ENCODE data around the gene COMMD2. TPM values are rescaled to one million over a fixed set of nuclear protein-coding genes. Genes with fewer than 3 reads are reported as not detected.

The COMMD2 gene
- total and polyA plus RNA-seq, 10 of the 15 experiments (the other 5 are each of a cell fraction or from before 2014, with no cell fraction given) = 23.0 to 97.0 (median 50.9) TPM

DNA sequence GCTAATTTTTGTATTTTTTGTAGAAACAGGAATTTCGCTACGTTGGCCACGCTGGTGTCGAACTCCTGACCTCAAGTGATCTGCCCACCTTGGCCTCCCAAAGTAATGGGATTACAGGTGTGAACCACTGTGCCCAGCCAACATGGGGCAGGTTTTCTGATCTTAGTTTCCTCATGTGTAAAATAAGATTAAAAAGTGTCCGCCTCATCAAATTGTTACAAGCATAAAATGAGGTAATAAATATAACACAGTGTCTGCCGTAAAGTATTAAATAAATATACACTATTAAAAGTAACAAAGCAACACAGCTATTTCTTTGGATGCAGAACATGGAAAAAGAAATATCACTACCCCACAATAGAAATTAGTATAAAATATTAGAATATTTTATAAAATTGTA is 16.4 kb upstream of the COMMD2 start:
- no TSS peak for BruUV-seq (replicated peaks)
- Histone ChIP-seq H2AFZ (ENCODE audit: control insufficient read depth, low read depth, low read length) (no peak overlapping the region), H3K9me3 (replicated peaks; ENCODE audit: control insufficient read depth, insufficient read depth, low read length) (no peaks in the 10 kb centered on the region), H3K4me2 (ENCODE audit: control insufficient read depth, insufficient read depth) (no peak overlapping the region), H3K79me2 (ENCODE audit: control insufficient read depth, insufficient read depth, low read length) (no peaks in the 10 kb centered on the region), H3K36me3 (ENCODE audit: control insufficient read depth in 2 of 2, insufficient read depth in 2 of 2, low read length in 1 of 2) (no peaks in the 10 kb centered on the region), H3K9ac (ENCODE audit: control insufficient read depth, insufficient read depth, low read length) (no peak overlapping the region), H3K27ac (ENCODE audit: control insufficient read depth, insufficient read depth) (no peak overlapping the region), H3K4me1 (ENCODE audit: control insufficient read depth, insufficient read depth, low read length) (no peaks in the 10 kb centered on the region), H3K4me3 (no peak overlapping the region), H4K20me1 (ENCODE audit: control insufficient read depth, insufficient read depth) (no peaks in the 10 kb centered on the region), H3K27me3 (replicated peaks in 1 of 2; ENCODE audit: control insufficient read depth in 2 of 2, insufficient read depth in 2 of 2, low read length in 1 of 2) (no peaks in the 10 kb centered on the region)
- DNase-seq (ENCODE audit: low read depth, low spot score) = no peak
- ChIA-PET SMC1A (ENCODE audit: uncharacterized antibody, unreplicated experiment) (interaction anchor here (0.5 to 7.0 kb wide), 9 partner anchors 8 to 393 kb away, joined by 3 to 86 read pairs (median 4); no protein-coding TSS in a partner anchor), POLR2A (no interaction called here), CTCF (interaction anchor here (0.9 to 15.4 kb wide), 8 partner anchors 39 to 275 kb away, joined by 3 to 222 read pairs (median 5); no protein-coding TSS in a partner anchor), RAD21 (ENCODE audit: unreplicated experiment) (interaction anchor here (5.1 kb wide), 1 partner anchor 200 kb away, joined by 27 read pairs; no protein-coding TSS in a partner anchor)
- no peak for FAIRE-seq
- intact Hi-C loops (cut with micrococcal nuclease; ENCODE audit: unreplicated experiment) (loop anchor here (5.0 kb wide), 1 partner anchor 39 kb away; no protein-coding TSS in a partner anchor), in situ Hi-C loops (cut with MboI) (no loop called here)
- TF ChIP-seq, protein P1, sequence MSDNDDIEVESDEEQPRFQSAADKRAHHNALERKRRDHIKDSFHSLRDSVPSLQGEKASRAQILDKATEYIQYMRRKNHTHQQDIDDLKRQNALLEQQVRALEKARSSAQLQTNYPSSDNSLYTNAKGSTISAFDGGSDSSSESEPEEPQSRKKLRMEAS (IDR thresholded peaks at IDR 0.05; ENCODE audit: low read depth, low read length) = no peak
- no peak for TF ChIP-seq SREBF2 (IDR thresholded peaks at IDR 0.05; ENCODE audit: low read length)
- no peak for ATAC-seq
- 67% methylated on average over 6 of the region's 6 CpGs for WGBS (ENCODE audit: insufficient coverage, insufficient replicate concordance, low lambda C conversion rate, missing lambda C conversion rate)

DNA sequence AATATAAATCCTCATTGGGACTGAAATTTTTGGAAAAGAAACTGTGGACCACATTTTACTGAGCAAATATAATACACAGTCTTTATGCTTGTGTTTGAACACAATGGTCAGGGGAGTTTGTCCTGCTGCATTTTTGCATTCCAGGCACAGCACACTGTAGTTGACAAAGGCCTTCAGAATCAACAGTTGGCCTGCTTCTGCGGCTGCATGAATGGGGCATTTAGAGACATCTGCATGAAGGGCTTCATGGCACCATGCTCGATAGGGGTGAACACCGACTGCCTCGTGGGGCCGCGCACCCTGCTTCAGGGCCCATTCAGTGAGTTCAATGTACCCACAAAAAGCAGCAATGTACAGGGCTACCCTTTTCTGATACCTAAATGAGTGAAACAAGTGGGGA is 15.4 kb upstream of the COMMD2 start:
- ChIA-PET CTCF (interaction anchor here (0.6 to 15.4 kb wide), 14 partner anchors 10 to 416 kb away, joined by 3 to 222 read pairs (median 6); partner anchors contain the start of gene COMMD2), RAD21 (ENCODE audit: unreplicated experiment) (interaction anchor here (1.2 to 3.0 kb wide), 4 partner anchors 16 to 255 kb away, joined by 3 to 20 read pairs (median 6); partner anchors contain the start of gene COMMD2), SMC1A (ENCODE audit: uncharacterized antibody, unreplicated experiment) (interaction anchor here (0.6 to 7.0 kb wide), 12 partner anchors 8 to 452 kb away, joined by 3 to 86 read pairs (median 4); no protein-coding TSS in a partner anchor), POLR2A (no interaction called here)
- H3K79me2 ChIP-seq (ENCODE audit: control insufficient read depth, insufficient read depth, low read length) = no peaks in the 10 kb centered on the region
- intact Hi-C loops (cut with micrococcal nuclease; ENCODE audit: unreplicated experiment) = loop anchor here (5.0 kb wide), 1 partner anchor 40 kb away; no protein-coding TSS in a partner anchor
- ATAC-seq (no peak), DNase-seq (ENCODE audit: low read depth, low spot score) (no peak), FAIRE-seq (no peak)
- BruUV-seq (replicated peaks) = no TSS peak
- no peak overlapping the region for H3K27ac ChIP-seq (ENCODE audit: control insufficient read depth, insufficient read depth)
- H4K20me1 ChIP-seq (ENCODE audit: control insufficient read depth, insufficient read depth) = no peaks in the 10 kb centered on the region
- in situ Hi-C loops (cut with MboI) = no loop called here
- H2AFZ ChIP-seq (ENCODE audit: control insufficient read depth, low read depth, low read length) = no peak overlapping the region
- WGBS (ENCODE audit: insufficient coverage, insufficient replicate concordance, low lambda C conversion rate, missing lambda C conversion rate) = 68% methylated on average over 6 of the region's 6 CpGs
- no peaks in the 10 kb centered on the region for H3K4me1 ChIP-seq (ENCODE audit: control insufficient read depth, insufficient read depth, low read length)
- H3K27me3 ChIP-seq (replicated peaks in 1 of 2; ENCODE audit: control insufficient read depth in 2 of 2, insufficient read depth in 2 of 2, low read length in 1 of 2) = 0 out of 4 replicates have a peak, but pooled peaks cover 0 to 3% of the 10 kb centered on the region in 2 experiments
- H3K4me2 ChIP-seq (ENCODE audit: control insufficient read depth, insufficient read depth) = no peak overlapping the region
- no peak overlapping the region for H3K4me3 ChIP-seq
- no peaks in the 10 kb centered on the region for H3K36me3 ChIP-seq (ENCODE audit: control insufficient read depth in 2 of 2, insufficient read depth in 2 of 2, low read length in 1 of 2)
- no peaks in the 10 kb centered on the region for H3K9me3 ChIP-seq (replicated peaks; ENCODE audit: control insufficient read depth, insufficient read depth, low read length)
- no peak overlapping the region for H3K9ac ChIP-seq (ENCODE audit: control insufficient read depth, insufficient read depth, low read length)
- TF ChIP-seq SMAD1 (IDR thresholded peaks at IDR 0.05; ENCODE audit: low read depth, partially characterized antibody) (no peak), TARDBP (IDR thresholded peaks at IDR 0.05; ENCODE audit: borderline replicate concordance) (no peak), PRDM15 (CRISPR knock-in tag; IDR thresholded peaks at IDR 0.05) (no peak), CREB1 (IDR thresholded peaks at IDR 0.05; ENCODE audit: low read depth) (no peak), CHD4 (IDR thresholded peaks at IDR 0.05) (no peak), POU2F2 (IDR thresholded peaks at IDR 0.05; ENCODE audit: borderline replicate concordance, low read depth, low read length) (no peak), NRF1 (conservative IDR thresholded peaks at IDR 0.05; ENCODE audit: low read depth, low read length) (no peak), MTA3 (IDR thresholded peaks at IDR 0.05; ENCODE audit: borderline replicate concordance, low read length) (no peak), NFYA (IDR thresholded peaks at IDR 0.05; ENCODE audit: borderline replicate concordance, low read depth, low read length) (no peak), SMC3 (IDR thresholded peaks at IDR 0.05; ENCODE audit: borderline replicate concordance, low read length) (no peak), ATF3 (IDR thresholded peaks at IDR 0.05; ENCODE audit: borderline replicate concordance, extremely low read depth, low read depth, low read length) (no peak)
